Mesenchymal stem cell (in vitro differentiated cells and primary cell): ENCODE data around the gene CA5B.
"Not testable (repeated sequence)": the region's sequence is repeated elsewhere in the genome, so short reads cannot be mapped to it uniquely, and the experiment has no call there.

Experiments
- DNase-seq: peaks from one replicate; pipeline ENCODE4 v3.0.0-alpha.2; 2013
- H2AFZ ChIP-seq: one replicate; pipeline ENCODE4 v1.6.1; 2013; ENCODE audit warnings: low read depth, mild to moderate bottlenecking, control low read depth, inconsistent platforms, low read length, moderate library complexity
- H2AK5ac ChIP-seq: 2 replicates; pipeline ENCODE4 v1.6.1; 2013; ENCODE audit warnings: low read length, moderate library complexity, mild to moderate bottlenecking, inconsistent platforms; ENCODE audit not compliant: severe bottlenecking
- H2BK120ac ChIP-seq: one replicate; pipeline ENCODE4 v1.6.1; 2013; ENCODE audit warnings: low read depth, mild to moderate bottlenecking, inconsistent platforms, low read length, moderate library complexity
- H2BK12ac ChIP-seq, 2 experiments: one replicate each; pipeline ENCODE4 v1.6.1; 2013; ENCODE audit warnings: inconsistent platforms in 2 of 2, low read length in 2 of 2, mild to moderate bottlenecking in 2 of 2, moderate library complexity in 2 of 2, control low read depth in 1 of 2
- H2BK15ac ChIP-seq: one replicate; pipeline ENCODE4 v1.6.1; 2013; ENCODE audit warnings: mild to moderate bottlenecking, low read depth, inconsistent platforms; ENCODE audit not compliant: poor library complexity, severe bottlenecking
- H2BK5ac ChIP-seq: 2 replicates; pipeline ENCODE4 v1.6.1; 2013; ENCODE audit warnings: low read depth, mild to moderate bottlenecking, low read length, control low read depth, inconsistent platforms; ENCODE audit not compliant: poor library complexity, severe bottlenecking
- H3K14ac ChIP-seq, 2 experiments: one replicate each; pipeline ENCODE4 v1.6.1; 2013; ENCODE audit warnings: inconsistent platforms in 2 of 2, low read length in 2 of 2, control low read depth in 1 of 2, mild to moderate bottlenecking in 1 of 2, moderate library complexity in 1 of 2
- H3K18ac ChIP-seq, 2 experiments: one replicate each; pipeline ENCODE4 v1.6.1; 2013; ENCODE audit warnings: inconsistent platforms in 2 of 2, low read length in 2 of 2, control low read depth in 1 of 2, low read depth in 1 of 2, mild to moderate bottlenecking in 1 of 2
- H3K23ac ChIP-seq, 2 experiments: one replicate each; pipeline ENCODE4 v1.6.1; 2013; ENCODE audit warnings: inconsistent platforms in 2 of 2, low read length in 2 of 2, mild to moderate bottlenecking in 2 of 2, moderate library complexity in 2 of 2, control low read depth in 1 of 2
- H3K27ac ChIP-seq: 2 replicates; pipeline ENCODE4 v1.5.1; 2013; ENCODE audit warnings: mild to moderate bottlenecking, moderate library complexity, low read length, control low read depth, inconsistent platforms; ENCODE audit not compliant: poor library complexity, severe bottlenecking
- H3K27me3 ChIP-seq, 2 experiments: 2 replicates each; pipeline versions ENCODE4 v1.6.1 to v1.7.0; 2013; ENCODE audit warnings: low read length in 2 of 2, mild to moderate bottlenecking in 2 of 2, moderate library complexity in 2 of 2, control low read depth in 1 of 2, inconsistent platforms in 1 of 2; ENCODE audit not compliant: control insufficient read depth in 1 of 2, insufficient read depth in 1 of 2
- H3K36me3 ChIP-seq, 2 experiments: 2 replicates each; pipeline versions ENCODE4 v1.6.1 to v1.7.0; 2013; ENCODE audit warnings: low read length in 2 of 2, control low read depth in 1 of 2, inconsistent platforms in 1 of 2, low read depth in 1 of 2, mild to moderate bottlenecking in 1 of 2; ENCODE audit not compliant: insufficient read depth in 2 of 2, control insufficient read depth in 1 of 2
- H3K4ac ChIP-seq, 2 experiments: one replicate each; pipeline ENCODE4 v1.6.1; 2013; ENCODE audit warnings: inconsistent platforms in 2 of 2, low read length in 2 of 2, mild to moderate bottlenecking in 2 of 2, moderate library complexity in 2 of 2, control low read depth in 1 of 2, low read depth in 1 of 2
- H3K4me1 ChIP-seq: 2 replicates; pipeline ENCODE4 v1.6.1; 2013; ENCODE audit warnings: low read depth, low read length, control low read depth; ENCODE audit not compliant: control insufficient read depth, insufficient read depth
- H3K4me2 ChIP-seq: 2 replicates; pipeline ENCODE4 v1.6.1; 2013; ENCODE audit warnings: low read length, mild to moderate bottlenecking, inconsistent platforms; ENCODE audit not compliant: poor library complexity, severe bottlenecking
- H3K4me3 ChIP-seq, 2 experiments: 2 replicates each; pipeline versions ENCODE4 v1.5.1 to v1.7.0; 2013; ENCODE audit warnings: low read length in 2 of 2, mild to moderate bottlenecking in 2 of 2, control low read depth in 1 of 2, low read depth in 1 of 2; ENCODE audit not compliant: insufficient read depth in 1 of 2
- H3K79me1 ChIP-seq: replicated peaks from 2 replicates; pipeline ENCODE4 v1.6.1; 2013; ENCODE audit warnings: mild to moderate bottlenecking, control low read depth, low read length, inconsistent platforms; ENCODE audit not compliant: poor library complexity, severe bottlenecking
- H3K9ac ChIP-seq: 2 replicates; pipeline ENCODE4 v1.7.0; 2013; ENCODE audit warnings: mild to moderate bottlenecking, low read length, moderate library complexity
- H3K9me3 ChIP-seq: 2 replicates; pipeline ENCODE4 v1.7.0; 2013; ENCODE audit warnings: mild to moderate bottlenecking, low read length; ENCODE audit not compliant: control insufficient read depth
- H4K8ac ChIP-seq: one replicate; pipeline ENCODE4 v1.6.1; 2013; ENCODE audit warnings: inconsistent platforms, mild to moderate bottlenecking, low read length, moderate library complexity
- H4K91ac ChIP-seq: one replicate; pipeline ENCODE4 v1.6.1; 2013; ENCODE audit warnings: mild to moderate bottlenecking, low read length, inconsistent platforms
- WGBS: methylation state at CpG from one replicate; pipeline ENCODE4 v1.1.7; 2013; ENCODE audit warnings: mixed read lengths; 5-methylcytosine and 5-hydroxymethylcytosine counted together

Gene CA5B

DNA sequence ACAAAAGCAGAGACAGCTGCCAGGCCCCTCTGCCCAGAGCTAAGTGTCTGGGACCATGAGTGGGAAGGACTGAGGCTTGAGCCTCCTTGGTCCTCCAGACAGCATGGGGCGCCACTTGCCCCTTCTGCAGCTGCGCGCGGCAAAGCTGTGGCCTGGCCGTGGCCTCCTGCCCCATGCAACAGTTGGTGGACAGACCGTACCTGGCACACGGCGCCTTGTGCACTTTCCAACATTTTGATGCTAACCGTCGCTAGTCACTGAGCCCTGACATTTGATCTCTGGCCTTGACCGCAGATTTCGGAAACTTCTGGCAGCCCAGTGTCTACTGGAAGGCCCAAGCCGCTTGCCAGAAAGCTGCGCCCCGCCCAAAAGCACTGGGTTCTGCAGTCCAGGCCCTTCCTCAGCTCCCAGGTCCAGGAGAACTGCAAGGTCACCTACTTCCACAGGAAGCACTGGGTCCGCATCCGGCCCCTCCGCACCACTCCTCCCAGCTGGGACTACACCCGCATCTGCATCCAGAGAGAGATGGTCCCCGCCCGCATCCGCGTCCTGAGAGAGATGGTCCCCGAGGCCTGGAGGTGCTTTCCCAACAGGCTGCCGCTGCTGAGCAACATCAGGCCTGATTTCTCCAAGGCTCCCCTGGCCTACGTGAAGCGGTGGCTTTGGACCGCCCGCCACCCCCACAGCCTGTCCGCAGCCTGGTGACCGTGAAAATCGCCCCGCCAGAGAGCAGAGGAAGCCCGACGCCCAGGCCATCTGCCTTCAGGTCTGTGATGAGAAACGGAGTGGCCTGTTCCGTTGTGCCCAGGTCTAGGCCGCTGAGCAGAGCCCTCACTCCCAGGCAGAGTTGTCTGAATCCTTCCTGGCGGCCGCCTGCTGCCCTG lies 35.3 kb upstream of the CA5B start:
- Histone ChIP-seq H2BK5ac (no peak overlapping the region), H2BK12ac (no peak overlapping the region), H3K4me2 (no peak overlapping the region), H3K9ac (no peak overlapping the region), H3K14ac (no peak overlapping the region), H3K27ac (no peak overlapping the region), H3K79me1 (peaks cover 4% of the 10 kb centered on the region), H3K9me3 (no peaks in the 10 kb centered on the region), H2AK5ac (no peak overlapping the region), H4K91ac (no peak overlapping the region), H3K27me3 (no peaks in the 10 kb centered on the region), H3K4ac (no peak overlapping the region), H3K36me3 (peaks cover 10 to 29% of the 10 kb centered on the region in 2 experiments), H3K23ac (no peak overlapping the region), H3K18ac (no peak overlapping the region), H2BK15ac (no peak overlapping the region), H3K4me3 (no peak overlapping the region), H4K8ac (no peak overlapping the region), H2AFZ (no peak overlapping the region), H3K4me1 (no peaks in the 10 kb centered on the region), H2BK120ac (no peak overlapping the region)
- DNase-seq = no peak
- WGBS = 99% methylated on average over 33 of the region's 40 CpGs

- H3K36me3 ChIP-seq = peaks cover 10 to 23% of the 10 kb centered on the region in 2 experiments
- no CpG with 5 or more reads among the region's 5 CpGs for WGBS
- not testable (repeated sequence) for H3K27me3 ChIP-seq, H2BK15ac ChIP-seq, H3K9me3 ChIP-seq, H2BK5ac ChIP-seq, H4K91ac ChIP-seq, H3K4me3 ChIP-seq, H2AFZ ChIP-seq, H3K27ac ChIP-seq, H3K23ac ChIP-seq, H3K4ac ChIP-seq, H3K4me1 ChIP-seq, DNase-seq, H4K8ac ChIP-seq, H2BK12ac ChIP-seq, H3K14ac ChIP-seq, H2AK5ac ChIP-seq, H3K18ac ChIP-seq, H2BK120ac ChIP-seq, H3K9ac ChIP-seq, H3K79me1 ChIP-seq, H3K4me2 ChIP-seq
Observed at GRCh38 chrX:15703809-15704208, 34.3 kb upstream of the CA5B start.

GRCh38 chrX:15704273-15704672 lies 33.8 kb upstream of the CA5B start:
- not testable (repeated sequence) for H4K8ac ChIP-seq, H3K4ac ChIP-seq, H3K4me1 ChIP-seq, H3K18ac ChIP-seq, H3K4me2 ChIP-seq, H3K9ac ChIP-seq, H3K4me3 ChIP-seq, H3K9me3 ChIP-seq, H4K91ac ChIP-seq, H3K23ac ChIP-seq, H2AFZ ChIP-seq, H3K14ac ChIP-seq, H2BK15ac ChIP-seq, H3K27ac ChIP-seq, H2BK5ac ChIP-seq, H3K27me3 ChIP-seq, DNase-seq, H3K79me1 ChIP-seq, H2BK120ac ChIP-seq, H2AK5ac ChIP-seq, H2BK12ac ChIP-seq
- H3K36me3 ChIP-seq = peaks cover 10 to 22% of the 10 kb centered on the region in 2 experiments
- WGBS = 97% methylated on average over 5 of the region's 8 CpGs

- WGBS = 97% methylated on average over 1 of the region's 1 CpG
- no peak overlapping the region for H2AK5ac ChIP-seq
- no peak for DNase-seq
- no peak overlapping the region for H3K18ac ChIP-seq
- no peaks in the 10 kb centered on the region for H3K4me1 ChIP-seq
- H4K91ac ChIP-seq = no peak overlapping the region
- no peak overlapping the region for H3K23ac ChIP-seq
- no peak overlapping the region for H3K27ac ChIP-seq
- H3K27me3 ChIP-seq = no peaks in the 10 kb centered on the region
- no peak overlapping the region for H2BK120ac ChIP-seq
- no peak overlapping the region for H3K4ac ChIP-seq
- H2BK12ac ChIP-seq = no peak overlapping the region
- H2BK5ac ChIP-seq = no peak overlapping the region
- no peak overlapping the region for H2AFZ ChIP-seq
- H3K4me3 ChIP-seq = no peak overlapping the region
- no peak overlapping the region for H3K14ac ChIP-seq
- H3K9me3 ChIP-seq = no peaks in the 10 kb centered on the region
- H3K4me2 ChIP-seq = no peak overlapping the region
- no peaks in the 10 kb centered on the region for H3K79me1 ChIP-seq
- no peak overlapping the region for H2BK15ac ChIP-seq
- H3K36me3 ChIP-seq = peaks cover 3 to 11% of the 10 kb centered on the region in 2 experiments
- H4K8ac ChIP-seq = no peak overlapping the region
- no peak overlapping the region for H3K9ac ChIP-seq
Observed at GRCh38 chrX:15714529-15714928, 23.5 kb upstream of the CA5B start.
